GM19328 (cell line): ENCODE results near the gene CLK1.

Source experiments
- ATAC-seq: cut with Tn5 transposase; IDR thresholded peaks from one replicate; pipeline ENCODE4 v1.9.1; 2021; ENCODE audit warnings: mild to moderate bottlenecking, moderate library complexity; ENCODE audit not compliant: unreplicated experiment

CLK1 gene

GRCh38 chr2:200811333-200812121, 52.9 kb downstream of the CLK1 start, which contains the start of gene BZW1:
Gene BZW1, plus strand, starts transcription at chr2:200811910. Its CDS starts 1,308 bp downstream, at chr2:200813218.
- ATAC-seq = peak; percentile 72

- ATAC-seq = no peak
Measured at GRCh38 chr2:200810998-200811332, 53.5 kb downstream of the CLK1 start.

- ATAC-seq = no peak
Measured at GRCh38 chr2:200810252-200810997, 54.0 kb downstream of the CLK1 start.

- ATAC-seq = no peak
Measured at GRCh38 chr2:200809506-200810251, 54.8 kb downstream of the CLK1 start.
